PC-9 (cell line): ENCODE results near the gene KIF26B.

Experiments used
- CTCF ChIP-seq: fragments of 200-600 bp; sonication (generic); conservative IDR thresholded peaks from 2 replicates; pipeline ENCODE4 v1.6.1; 2017; ENCODE audit warnings: mixed run types, antibody characterized with exemption, mild to moderate bottlenecking, moderate library complexity
- EZH2 ChIP-seq: fragments of 200-600 bp; sonication (generic); IDR thresholded peaks from 2 replicates; pipeline ENCODE4 v1.8.0; 2017; ENCODE audit warnings: antibody characterized with exemption, low read depth

- TF ChIP-seq CTCF (no peak), EZH2 (no peak)
Observed at GRCh38 chr1:245158913-245159312, 4.1 kb downstream of the KIF26B start.
